Measurements from ENCODE around the gene WDTC1. TPM values are rescaled to one million over a fixed set of nuclear protein-coding genes. Genes with fewer than 3 reads are reported as not detected.
A peak's percentile ranks its signal among the peaks of the same experiment; 100 is the strongest.
"Not testable (repeated sequence)": the region's sequence is repeated elsewhere in the genome, so short reads cannot be mapped to it uniquely, and the experiment has no call there.

Gene WDTC1
- polyA plus RNA-seq, 1 donor, result 33.4 TPM

GRCh38 chr1:27255136-27255535 lies 20.7 kb downstream of the WDTC1 start:
- DNase-seq, result no peak

DNA sequence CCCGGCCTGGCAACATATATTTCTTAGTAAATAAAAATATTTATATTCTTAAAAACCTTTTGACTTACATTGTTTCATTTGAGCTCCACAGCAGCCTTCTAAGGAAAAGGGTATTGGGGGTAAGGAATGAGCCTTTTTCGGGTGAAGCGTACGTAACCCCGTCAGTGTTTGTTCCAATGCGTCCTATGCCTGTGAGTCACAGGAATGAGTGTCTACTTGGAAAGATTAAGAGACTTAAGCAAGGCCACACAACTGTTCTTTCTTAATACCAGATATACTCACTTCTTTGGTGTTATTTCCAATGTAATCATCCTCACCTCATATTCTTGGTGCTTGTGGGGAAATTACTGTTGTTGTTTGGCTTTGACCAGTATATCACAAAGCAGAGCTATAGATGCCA lies 22.7 kb downstream of the WDTC1 start:
- DNase-seq, result no peak

GRCh38 chr1:27258598-27258997 lies 24.2 kb downstream of the WDTC1 start:
- no peak for DNase-seq

- no peak for DNase-seq
Measured at GRCh38 chr1:27267153-27267552, 32.7 kb downstream of the WDTC1 start.

GRCh38 chr1:27269276-27269675 lies 34.8 kb downstream of the WDTC1 start:
- DNase-seq, result no peak

GRCh38 chr1:27274204-27274603 lies 39.8 kb downstream of the WDTC1 start:
- DNase-seq, result no peak

- no peak for DNase-seq
Measured at GRCh38 chr1:27275696-27276095, 41.3 kb downstream of the WDTC1 start.

DNA sequence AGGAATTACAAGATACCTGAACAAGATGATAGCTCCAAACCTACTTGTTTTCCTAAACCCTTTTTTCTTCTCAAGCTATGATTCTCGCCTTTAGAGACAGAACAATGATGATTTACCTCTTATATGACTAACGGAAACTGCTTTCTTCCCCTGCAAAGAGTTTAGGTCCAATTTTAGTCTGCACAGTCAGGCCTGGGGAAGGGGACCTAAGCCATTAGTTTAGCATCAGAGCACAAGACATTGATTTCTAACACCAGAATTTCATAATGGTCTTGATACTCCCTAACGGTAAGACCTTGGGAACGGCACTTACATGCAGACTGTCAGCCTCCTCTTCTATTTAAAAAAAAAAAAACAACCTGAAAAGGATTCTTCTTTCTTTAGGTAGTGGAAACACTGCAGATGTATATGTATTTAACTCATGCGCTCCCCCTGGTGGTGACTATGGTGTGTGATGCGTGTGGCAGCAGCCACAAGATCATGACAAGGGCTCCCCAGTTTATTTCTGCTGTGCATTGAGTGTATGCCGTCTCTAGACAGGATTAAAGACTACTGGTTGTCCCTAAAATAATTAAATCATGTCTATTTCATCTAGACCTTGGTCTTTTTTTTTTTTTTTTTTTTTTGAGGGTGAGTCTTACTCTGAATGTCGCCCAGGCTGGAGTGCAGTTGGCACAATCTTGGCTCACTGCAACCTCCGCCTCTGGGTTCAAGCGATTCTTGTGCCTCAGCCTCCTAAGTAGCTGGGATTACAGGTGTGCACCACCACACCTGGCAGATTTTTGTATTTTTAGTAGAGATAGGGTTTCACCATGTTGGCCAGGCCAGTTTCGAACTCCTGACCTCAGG lies 50.2 kb downstream of the WDTC1 start:
- DNase-seq, result peak; percentile 85

DNA sequence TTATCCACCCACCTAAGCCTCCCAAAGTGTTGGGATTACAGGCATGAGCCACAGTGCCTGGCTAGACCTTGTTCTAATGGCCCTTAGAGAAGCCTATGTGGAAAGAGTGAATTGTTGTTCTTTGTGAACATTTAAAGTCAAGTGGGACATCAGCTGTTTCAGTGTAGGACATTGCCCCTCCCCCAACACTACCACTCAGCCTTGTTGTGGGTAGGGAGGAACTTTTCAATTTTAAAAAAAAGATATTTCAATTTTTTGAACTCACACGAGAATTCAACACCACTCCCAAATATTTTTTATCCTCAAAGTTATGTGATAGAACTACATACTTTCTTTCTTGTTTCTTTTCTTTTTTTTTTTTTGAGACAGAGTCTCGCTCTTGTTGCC lies 50.8 kb downstream of the WDTC1 start:
- DNase-seq, result no peak

GRCh38 chr1:27285821-27286220 lies 51.4 kb downstream of the WDTC1 start:
- not testable (repeated sequence) for DNase-seq

GRCh38 chr1:27289125-27289524 lies 54.7 kb downstream of the WDTC1 start:
- not testable (repeated sequence) for DNase-seq

- no peak for DNase-seq
Measured at GRCh38 chr1:27290581-27290980, 56.1 kb downstream of the WDTC1 start.

DNA sequence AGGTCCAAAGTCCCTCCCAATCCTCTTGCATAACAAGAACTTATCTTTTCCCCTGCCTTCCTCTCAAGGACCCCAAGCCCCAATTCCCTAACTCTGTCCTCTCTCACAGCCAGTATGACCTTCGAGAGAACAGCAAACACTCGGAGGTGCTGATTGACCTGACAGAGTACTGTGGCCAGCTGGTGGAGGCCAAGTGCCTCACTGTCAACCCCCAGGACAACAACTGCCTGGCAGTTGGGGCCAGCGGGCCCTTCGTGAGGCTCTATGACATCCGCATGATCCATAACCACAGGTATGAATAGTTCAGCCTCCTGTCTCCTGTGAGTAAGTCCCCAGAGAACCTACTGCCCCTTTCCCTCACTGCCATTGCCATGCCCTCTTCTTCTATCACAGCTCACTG lies 57.7 kb downstream of the WDTC1 start:
- no peak for DNase-seq

DNA sequence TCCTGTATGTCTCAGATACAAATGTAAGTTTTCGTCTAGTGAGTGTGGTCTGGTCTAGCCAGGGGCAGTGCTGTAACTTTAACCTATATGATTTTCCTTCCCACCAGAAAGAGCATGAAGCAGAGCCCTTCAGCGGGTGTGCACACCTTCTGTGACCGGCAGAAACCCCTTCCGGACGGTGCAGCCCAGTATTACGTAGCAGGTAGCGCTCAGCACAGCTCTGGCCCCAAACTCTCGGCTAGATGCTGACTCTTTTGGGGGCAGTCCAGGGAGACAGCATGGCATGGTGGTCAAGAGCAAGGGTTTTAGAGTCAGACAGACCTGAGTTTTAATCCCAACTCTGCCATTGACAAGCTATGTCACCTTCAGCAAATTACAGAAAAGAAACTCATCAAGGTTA lies 59.5 kb downstream of the WDTC1 start:
- DNase-seq, result no peak

DNA sequence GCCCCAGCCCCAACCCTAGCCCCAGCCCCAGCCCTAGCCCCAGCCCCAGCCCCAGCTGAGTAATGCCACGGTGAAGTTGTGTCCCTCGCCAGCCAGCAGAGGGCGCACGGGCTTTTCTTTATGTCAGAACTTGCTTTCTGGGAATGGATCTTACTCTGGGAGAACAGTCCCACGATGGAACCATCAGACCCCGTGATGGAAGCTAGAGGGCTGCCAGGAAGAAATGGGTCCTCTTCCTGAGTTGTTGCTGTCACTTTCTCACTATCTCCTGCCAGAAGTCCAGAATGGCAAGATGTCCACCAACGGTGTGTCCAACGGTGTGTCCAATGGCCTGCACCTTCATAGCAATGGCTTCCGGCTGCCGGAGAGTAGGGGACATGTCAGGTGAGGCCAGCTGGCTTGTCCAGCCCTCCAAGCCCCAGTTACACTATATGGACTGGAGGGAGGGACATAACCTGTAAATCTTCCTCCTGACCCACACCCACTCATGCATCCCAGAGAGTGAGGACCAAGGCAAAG lies 62.4 kb downstream of the WDTC1 start:
- peak; percentile 69 for DNase-seq

- no peak for DNase-seq
Measured at GRCh38 chr1:27297903-27298302, 63.5 kb downstream of the WDTC1 start.

DNA sequence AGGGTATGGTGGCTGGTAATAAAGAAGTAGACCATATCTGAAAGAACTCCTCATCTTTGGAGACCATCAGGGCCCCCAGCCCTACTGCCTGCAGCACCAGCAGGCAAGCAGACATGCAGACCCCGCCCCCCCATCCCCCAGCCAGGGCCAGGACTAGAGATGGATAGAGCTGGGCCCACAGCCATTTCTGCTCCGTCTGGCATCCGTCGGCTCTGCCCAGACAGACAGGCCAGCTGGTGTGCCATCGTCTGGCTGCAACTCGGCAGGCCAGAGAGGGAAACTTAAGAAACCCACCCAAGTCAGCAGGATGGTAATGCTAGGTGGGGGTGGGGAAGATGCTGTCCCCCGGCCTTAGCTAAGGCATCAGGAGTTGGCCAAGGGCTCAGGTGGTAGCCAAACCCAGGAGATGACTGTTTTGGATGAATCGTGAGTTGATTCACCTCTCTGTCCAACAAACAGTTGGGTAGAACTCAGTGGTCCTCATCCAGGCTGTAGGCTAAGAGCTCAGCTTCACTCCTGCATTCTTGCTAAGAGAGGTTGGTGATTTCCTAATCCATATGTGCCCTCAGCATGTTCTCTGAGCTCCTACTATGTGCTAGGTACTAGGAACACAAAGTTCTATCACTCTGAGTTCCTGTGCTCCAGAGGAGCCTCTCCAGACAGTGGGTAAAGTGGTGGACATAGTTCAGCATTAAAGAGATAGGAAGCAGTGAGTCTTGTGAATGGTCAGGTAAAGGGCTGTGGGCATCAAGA lies 64.4 kb downstream of the WDTC1 start:
- DNase-seq, result no peak

- DNase-seq, result peak; percentile 73
Measured at GRCh38 chr1:27299385-27300271, 65.2 kb downstream of the WDTC1 start.

DNA sequence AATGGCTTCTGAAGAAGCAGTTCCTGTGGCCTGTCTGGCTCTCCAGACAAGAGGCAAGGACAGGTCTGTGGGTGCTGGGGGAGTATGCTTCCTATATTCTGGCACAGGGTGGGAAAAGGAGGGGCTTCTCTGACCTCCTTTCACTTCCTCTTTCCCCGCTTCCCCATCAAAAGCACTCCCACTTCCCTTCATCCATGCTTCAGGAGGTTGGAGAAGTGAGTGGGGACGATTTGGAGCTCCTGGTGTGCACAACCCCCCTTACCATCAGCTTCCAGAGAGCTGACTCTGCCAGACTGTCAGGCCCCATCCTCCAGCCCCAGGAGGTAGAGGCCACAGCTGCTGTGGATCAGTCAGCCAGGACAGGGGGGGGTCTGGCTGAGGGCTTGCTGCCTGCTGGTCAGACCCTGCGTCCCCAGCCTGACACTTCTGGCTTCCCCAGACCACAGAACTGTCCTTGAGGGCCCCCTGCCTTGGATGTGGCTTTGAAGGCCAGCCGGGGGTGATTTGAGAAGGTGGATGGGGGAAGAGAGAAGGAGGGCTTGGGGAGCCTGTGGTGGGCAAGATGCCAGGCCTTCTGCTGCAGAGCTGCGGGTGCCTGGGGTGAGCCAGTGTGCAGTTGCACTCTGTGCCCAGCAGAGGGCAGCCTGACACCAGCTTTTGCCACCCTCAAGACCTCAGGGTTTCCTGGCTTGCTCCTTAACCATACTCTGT lies 66.1 kb downstream of the WDTC1 start:
- peak; percentile 96 for DNase-seq

DNA sequence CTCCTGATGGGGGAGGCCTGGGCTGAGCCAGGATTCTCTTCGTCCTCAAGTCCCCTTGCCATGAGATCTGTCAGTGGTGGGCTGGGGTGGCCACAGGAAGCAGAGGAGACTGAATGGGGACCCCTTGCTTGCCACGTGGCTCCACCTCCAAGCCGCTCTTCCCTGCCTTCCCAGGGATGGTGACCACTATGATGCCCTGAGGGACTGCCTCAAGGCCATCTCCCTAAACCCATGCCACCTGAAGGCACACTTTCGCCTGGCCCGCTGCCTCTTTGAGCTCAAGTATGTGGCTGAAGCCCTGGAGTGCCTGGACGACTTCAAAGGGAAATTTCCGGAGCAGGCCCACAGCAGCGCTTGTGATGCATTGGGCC lies 66.6 kb downstream of the WDTC1 start:
- DNase-seq, result no peak

DNA sequence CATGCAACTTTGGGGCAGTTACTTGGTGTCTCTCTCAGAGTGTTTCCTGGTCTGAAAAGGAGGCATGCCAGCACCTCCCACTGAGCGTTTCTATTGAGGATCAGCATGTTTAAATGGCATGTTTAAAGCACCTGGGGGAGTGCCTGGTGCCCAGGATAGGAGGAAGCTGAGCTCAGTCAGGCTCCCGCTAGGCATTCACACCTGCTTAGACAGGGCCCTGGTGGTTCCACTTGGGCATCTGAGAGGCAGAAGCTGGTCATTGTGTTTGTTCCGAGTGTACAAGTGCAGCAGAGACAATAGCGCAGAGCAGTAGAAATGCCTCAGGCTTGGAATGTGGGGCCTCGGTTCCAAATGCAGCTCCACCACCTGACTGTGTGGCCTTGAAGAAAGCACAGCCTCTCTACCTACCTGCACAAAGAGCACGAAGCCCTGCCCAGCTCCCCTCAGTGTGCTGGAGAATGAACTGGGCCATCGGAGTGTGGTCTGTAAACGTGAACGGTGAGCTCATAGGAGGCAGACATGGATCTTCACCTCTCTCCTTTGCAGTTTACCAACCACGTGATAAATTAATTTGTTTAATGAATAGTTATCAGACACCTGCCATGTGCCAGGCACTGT lies 67.3 kb downstream of the WDTC1 start:
- DNase-seq, result no peak

DNA sequence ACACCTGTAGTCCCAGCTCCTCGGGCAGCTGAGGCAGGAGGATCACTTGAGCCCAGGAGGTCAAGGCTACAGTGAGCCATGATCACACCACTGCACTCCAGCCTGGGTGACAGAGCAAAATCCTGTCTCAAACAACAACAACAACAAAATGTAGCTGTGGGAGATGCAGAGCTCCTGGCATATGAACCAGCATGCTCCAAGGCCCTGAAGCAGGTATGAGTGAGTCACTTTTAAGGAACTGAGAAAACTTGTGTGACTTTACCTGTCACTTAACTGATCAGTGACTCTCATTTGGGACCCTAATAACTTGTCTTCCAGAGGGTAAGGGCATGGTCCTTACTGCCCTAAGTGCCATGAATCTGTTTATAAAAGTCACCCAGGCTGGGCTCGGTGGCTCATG lies 68.2 kb downstream of the WDTC1 start:
- no peak for DNase-seq

Data from hindlimb muscle (tissue), 1 donor.